ENCODE results near the gene PPIA. TPM values are rescaled to one million over a fixed set of nuclear protein-coding genes. Genes with fewer than 3 reads are reported as not detected.

Gene PPIA
- total RNA-seq, 4 donors from 2014 or later = 1,253 to 2,742 (median 2,206) TPM

GRCh38 chr7:44760034-44760580 lies 36.4 kb upstream of the PPIA start:
- 85% methylated on average over 16 of the region's 18 CpGs for WGBS
- Histone ChIP-seq H3K36me3 (peaks cover 74% of the 10 kb centered on the region), H3K9me3 (no peaks in the 10 kb centered on the region), H3K4me3 (no peak overlapping the region), H3K4me1 (peaks cover 47% of the 10 kb centered on the region), H3K27ac (no peak overlapping the region), H3K27me3 (no peaks in the 10 kb centered on the region)
- no peak for DNase-seq (ENCODE audit: low spot score in 2 of 2)
- TF ChIP-seq POLR2A (IDR thresholded peaks at IDR 0.05) (no peak), CTCF (IDR thresholded peaks at IDR 0.05) (no peak), POLR2AphosphoS5 (IDR thresholded peaks at IDR 0.05) (no peak), EP300 (IDR thresholded peaks at IDR 0.05) (no peak)

GRCh38 chr7:44761207-44762161 lies 35.0 kb upstream of the PPIA start:
- 49% methylated on average over 17 of the region's 48 CpGs for WGBS
- TF ChIP-seq EP300 (IDR thresholded peaks at IDR 0.05) = no peak
- TF ChIP-seq POLR2A (IDR thresholded peaks at IDR 0.05) = no peak
- no peak for TF ChIP-seq CTCF (IDR thresholded peaks at IDR 0.05)
- TF ChIP-seq POLR2AphosphoS5 (IDR thresholded peaks at IDR 0.05) = no peak
- Histone ChIP-seq H3K36me3 (peaks cover 87% of the 10 kb centered on the region), H3K27me3 (no peaks in the 10 kb centered on the region), H3K27ac (peak overlapping the region; percentile 61), H3K4me1 (peaks cover 34% of the 10 kb centered on the region), H3K4me3 (no peak overlapping the region), H3K9me3 (no peaks in the 10 kb centered on the region)
- no peak for DNase-seq (ENCODE audit: low spot score in 2 of 2)

- Histone ChIP-seq H3K27ac (peak overlapping the region; percentile 61), H3K36me3 (peaks cover 90% of the 10 kb centered on the region), H3K4me1 (peaks cover 26% of the 10 kb centered on the region), H3K4me3 (no peak overlapping the region), H3K9me3 (no peaks in the 10 kb centered on the region), H3K27me3 (no peaks in the 10 kb centered on the region)
- 69% methylated on average over 9 of the region's 9 CpGs for WGBS
- DNase-seq (ENCODE audit: low spot score in 2 of 2) = no peak
- no peak for TF ChIP-seq POLR2AphosphoS5 (IDR thresholded peaks at IDR 0.05)
- TF ChIP-seq EP300 (IDR thresholded peaks at IDR 0.05) = no peak
- no peak for TF ChIP-seq POLR2A (IDR thresholded peaks at IDR 0.05)
Observed at GRCh38 chr7:44762300-44762699, 34.2 kb upstream of the PPIA start.

GRCh38 chr7:44762726-44763522 lies 33.6 kb upstream of the PPIA start:
- H3K27me3 ChIP-seq = no peaks in the 10 kb centered on the region
- 93% methylated on average over 16 of the region's 20 CpGs for WGBS
- no peaks in the 10 kb centered on the region for H3K9me3 ChIP-seq
- TF ChIP-seq CTCF (IDR thresholded peaks at IDR 0.05) (no peak), EP300 (IDR thresholded peaks at IDR 0.05) (no peak), POLR2A (IDR thresholded peaks at IDR 0.05) (no peak), POLR2AphosphoS5 (IDR thresholded peaks at IDR 0.05) (no peak)
- H3K36me3 ChIP-seq = peaks cover 88% of the 10 kb centered on the region
- peak overlapping the region; percentile 61 for H3K27ac ChIP-seq
- peaks cover 26% of the 10 kb centered on the region for H3K4me1 ChIP-seq
- no peak overlapping the region for H3K4me3 ChIP-seq
- DNase-seq (ENCODE audit: low spot score in 2 of 2) = no peak

GRCh38 chr7:44764081-44764480 lies 32.4 kb upstream of the PPIA start:
- 94% methylated on average over 6 of the region's 6 CpGs for WGBS
- Histone ChIP-seq H3K4me1 (peaks cover 38% of the 10 kb centered on the region), H3K4me3 (no peak overlapping the region), H3K27me3 (no peaks in the 10 kb centered on the region), H3K36me3 (peaks cover 83% of the 10 kb centered on the region), H3K27ac (no peak overlapping the region), H3K9me3 (no peaks in the 10 kb centered on the region)
- TF ChIP-seq CTCF (IDR thresholded peaks at IDR 0.05) (no peak), POLR2A (IDR thresholded peaks at IDR 0.05) (no peak), EP300 (IDR thresholded peaks at IDR 0.05) (no peak), POLR2AphosphoS5 (IDR thresholded peaks at IDR 0.05) (no peak)
- DNase-seq (ENCODE audit: low spot score in 2 of 2) = no peak

Measured in suprapubic skin (tissue), 4 donors.